Activated naive CD4-positive, alpha-beta T cell (primary cell): Measurements from ENCODE around the gene ERC2.

Source experiments
- DNase-seq, 4 experiments: peaks; one replicate each; lab custom pipeline; 2025; lab: John Stamatoyannopoulos, UW

ERC2 gene

DNA sequence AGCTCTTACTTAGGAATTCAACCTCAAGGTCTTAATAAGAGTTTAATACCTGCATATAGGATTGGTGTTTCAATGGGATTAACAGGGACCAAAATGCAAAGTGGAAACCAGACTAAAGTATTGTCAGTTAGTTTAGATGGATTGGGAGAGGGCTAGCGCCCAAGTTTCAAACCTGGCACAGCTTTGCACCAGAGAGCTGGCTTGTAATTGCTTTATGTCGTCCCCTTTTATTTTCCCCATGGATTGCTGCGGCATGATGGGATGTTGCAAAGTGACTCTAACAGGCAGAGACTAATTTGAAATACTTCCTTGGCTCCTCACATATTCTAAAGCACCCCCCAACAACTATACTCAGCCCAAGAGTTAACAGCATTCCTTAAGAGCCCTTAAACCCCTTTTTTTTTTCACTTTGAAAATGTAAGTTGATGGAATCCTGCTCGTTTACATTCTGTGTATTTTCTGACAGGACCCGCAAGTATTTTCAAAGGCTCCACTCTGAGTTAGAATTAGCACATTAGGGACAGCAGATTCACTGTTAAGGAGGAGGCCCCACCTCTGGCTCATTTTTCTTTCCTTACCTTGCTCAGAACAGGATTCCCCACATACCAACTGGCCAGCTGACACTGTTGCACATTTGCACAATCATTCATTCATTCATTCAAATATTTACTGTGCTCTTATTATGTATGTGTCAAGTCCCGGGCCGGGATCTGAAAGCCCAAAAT lies 214.2 kb downstream of the ERC2 start:
- no peak for DNase-seq

GRCh38 chr3:56251343-56251945 lies 216.8 kb downstream of the ERC2 start:
- DNase-seq, result no peak

GRCh38 chr3:56248021-56248420 lies 220.2 kb downstream of the ERC2 start:
- no peak for DNase-seq

GRCh38 chr3:56238299-56238698 lies 230.0 kb downstream of the ERC2 start:
- no peak for DNase-seq

DNA sequence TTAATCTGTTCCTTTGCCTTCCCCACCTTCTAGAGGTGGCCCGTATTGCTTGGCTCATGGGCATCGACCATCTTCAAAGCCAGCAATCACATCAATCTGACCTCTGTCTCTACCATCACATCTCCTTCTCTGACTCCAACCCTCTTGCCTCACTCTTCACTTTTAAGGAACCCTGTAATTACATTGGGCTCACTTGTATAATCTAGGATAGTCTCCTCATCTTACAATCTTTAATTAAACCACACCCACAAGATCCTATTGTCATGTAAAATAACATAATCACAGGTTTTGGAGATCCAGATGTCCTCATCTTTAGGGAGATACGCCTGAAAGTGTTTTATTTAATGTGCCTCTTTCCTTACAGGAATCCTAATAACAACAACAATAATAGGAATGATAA lies 234.5 kb downstream of the ERC2 start:
- DNase-seq, result no peak

- no peak for DNase-seq
These were observed 239.0 kb downstream of the ERC2 start for GRCh38 chr3:56229311-56229710.

DNA sequence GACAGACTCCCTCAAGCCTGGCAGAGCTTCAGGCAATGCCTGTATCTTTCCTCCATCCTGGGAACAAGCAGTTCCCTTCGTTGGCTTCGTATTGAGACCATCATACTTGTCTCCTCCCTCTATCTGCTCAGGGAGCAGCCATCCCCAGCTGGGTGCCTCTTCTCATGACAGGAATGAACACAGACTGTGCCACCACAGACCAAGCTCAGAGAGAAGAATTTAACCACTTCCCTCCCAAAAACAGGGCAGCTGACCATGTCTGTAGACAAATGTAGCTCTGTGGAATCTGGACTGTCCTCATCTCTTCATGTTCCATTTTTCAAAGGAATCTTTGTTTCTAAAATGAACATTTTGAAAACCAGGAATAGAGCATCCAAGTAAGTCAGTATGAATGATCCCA lies 245.4 kb downstream of the ERC2 start:
- no peak for DNase-seq

GRCh38 chr3:56219894-56220805 lies 248.1 kb downstream of the ERC2 start:
- no peak for DNase-seq

DNA sequence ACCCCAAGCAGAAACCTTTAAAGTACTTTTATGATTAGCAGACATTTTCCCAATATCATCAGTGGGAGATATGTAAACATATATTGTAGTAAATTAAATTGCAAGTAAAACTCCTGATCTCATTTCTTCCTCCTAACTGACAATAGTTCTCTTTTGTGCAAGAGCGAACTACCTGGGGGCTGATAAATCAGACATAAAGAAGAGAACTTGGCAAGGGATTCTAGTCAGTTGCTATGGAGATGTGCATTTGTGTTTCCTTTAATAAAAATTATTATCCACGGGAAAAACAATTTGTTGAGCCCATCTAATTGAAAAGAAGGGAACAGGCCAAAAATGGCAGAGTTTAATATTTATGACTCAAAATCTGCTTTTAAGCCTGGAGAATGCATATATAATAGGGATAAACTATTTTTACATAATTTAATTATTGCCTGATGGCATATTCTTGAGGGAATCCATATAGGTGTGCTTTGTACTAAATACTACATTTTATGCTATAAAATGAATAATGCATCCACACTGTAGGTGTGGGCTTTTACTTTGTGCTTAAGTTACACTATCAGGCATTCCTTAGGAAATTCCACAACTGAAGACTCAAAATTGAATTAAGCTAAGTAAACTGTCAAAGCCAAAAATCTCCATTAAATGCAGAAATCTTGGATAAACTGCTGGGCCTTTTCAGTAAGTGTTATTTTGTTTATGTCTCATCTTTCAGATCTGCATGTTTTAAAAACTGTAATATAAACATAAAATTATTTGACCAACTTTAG lies 258.1 kb downstream of the ERC2 start:
- DNase-seq, result no peak

- no peak for DNase-seq
These were observed 260.3 kb downstream of the ERC2 start for GRCh38 chr3:56207922-56208321.

DNA sequence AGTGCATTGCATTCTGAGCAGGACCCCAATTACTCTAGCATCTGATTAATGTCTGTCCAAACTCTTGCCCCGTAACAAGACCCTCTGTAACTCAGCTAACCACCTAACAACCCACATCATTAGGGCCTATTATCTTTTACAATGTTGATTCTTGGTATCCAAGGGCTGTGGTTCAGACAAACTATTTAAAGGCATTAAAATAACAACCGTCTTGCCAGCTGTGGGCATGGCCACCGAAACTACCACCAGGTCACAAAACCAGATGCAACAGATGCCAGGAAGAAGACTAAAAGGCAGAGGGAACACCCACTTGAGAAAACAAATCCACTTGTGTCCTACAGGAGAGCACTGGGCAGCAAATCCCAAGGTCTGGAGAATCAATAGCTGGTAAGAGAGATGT lies 262.9 kb downstream of the ERC2 start:
- DNase-seq, result no peak

GRCh38 chr3:56202997-56203396 lies 265.3 kb downstream of the ERC2 start:
- no peak for DNase-seq

DNA sequence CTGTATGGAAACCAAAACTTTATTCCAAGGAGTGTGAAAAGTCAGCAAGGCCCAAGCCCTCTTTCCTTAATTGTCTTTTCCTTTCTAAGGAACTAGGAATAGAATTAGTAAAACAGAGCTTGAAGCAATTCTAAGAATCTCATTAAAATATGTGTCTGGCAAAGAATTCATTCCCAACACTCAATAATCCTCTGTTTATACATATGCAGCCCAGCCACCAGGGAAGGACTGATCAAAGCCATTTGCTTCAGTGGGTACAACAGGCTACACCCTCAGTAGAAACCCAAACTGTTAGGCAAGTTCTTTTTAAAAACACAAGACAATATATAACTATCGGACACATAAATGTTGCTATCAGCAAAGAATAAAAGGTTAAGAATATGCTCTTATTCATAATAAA lies 266.9 kb downstream of the ERC2 start:
- no peak for DNase-seq

DNA sequence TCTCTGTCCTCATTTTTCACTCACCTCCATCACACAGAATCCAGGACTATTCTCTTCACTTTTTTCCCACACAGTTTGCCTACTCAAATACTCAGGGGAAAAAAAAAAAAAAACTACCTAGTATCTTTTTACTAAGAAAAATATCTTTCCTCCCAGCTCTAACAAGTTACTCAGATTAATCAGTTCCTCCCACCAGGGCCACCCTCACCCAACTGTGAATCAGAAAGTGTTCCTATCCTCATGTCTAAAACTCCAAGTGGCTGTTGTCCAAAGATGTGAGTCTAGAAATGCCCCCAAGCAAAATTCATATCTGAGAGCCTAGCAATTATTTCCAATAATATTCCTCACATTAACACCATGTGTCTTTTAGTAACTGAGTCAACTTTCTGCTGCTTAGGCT lies 268.0 kb downstream of the ERC2 start:
- DNase-seq, result no peak

- DNase-seq, result no peak
These were observed 270.3 kb downstream of the ERC2 start for GRCh38 chr3:56197991-56198390.

- no peak for DNase-seq
These were observed 270.9 kb downstream of the ERC2 start for GRCh38 chr3:56197259-56197965.

DNA sequence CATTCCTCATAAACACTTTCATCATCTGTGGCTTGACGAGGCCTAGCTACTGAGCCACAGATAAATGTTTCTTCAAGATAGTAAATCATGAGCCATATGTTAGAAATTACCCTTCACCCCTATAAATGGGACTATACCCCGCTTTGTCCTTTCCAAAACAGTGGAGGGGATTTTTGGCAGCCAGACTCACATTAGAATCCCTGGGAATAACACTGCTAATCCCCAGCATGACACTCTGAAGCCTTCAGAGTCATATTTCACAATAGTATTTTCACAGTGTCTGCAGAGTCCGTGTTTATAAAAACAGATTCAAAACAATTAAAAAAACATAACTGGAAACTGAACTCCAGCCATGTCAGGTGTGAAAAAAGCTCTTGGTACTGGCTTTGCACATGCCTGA lies 271.6 kb downstream of the ERC2 start:
- DNase-seq, result no peak

- DNase-seq, result no peak
These were observed 274.7 kb downstream of the ERC2 start for GRCh38 chr3:56193519-56193918.

DNA sequence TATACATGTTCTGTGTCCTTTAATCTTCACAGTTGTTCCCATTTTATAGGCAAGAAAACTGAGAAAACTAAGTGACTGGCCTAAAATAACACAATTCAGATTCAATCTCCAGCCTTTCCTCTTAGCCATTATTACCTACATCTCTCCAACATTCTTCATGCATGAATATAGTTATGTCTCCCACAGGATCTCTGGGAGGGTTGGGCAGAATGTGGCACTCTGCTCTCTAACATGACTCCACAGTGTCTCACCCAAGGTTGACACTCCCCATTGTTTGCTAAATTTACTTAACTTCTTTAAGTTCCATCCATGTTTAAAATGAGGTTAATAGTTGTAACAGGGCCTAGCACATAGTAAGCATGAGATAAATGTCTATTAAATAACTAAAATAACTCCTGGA lies 276.3 kb downstream of the ERC2 start:
- DNase-seq, result no peak

DNA sequence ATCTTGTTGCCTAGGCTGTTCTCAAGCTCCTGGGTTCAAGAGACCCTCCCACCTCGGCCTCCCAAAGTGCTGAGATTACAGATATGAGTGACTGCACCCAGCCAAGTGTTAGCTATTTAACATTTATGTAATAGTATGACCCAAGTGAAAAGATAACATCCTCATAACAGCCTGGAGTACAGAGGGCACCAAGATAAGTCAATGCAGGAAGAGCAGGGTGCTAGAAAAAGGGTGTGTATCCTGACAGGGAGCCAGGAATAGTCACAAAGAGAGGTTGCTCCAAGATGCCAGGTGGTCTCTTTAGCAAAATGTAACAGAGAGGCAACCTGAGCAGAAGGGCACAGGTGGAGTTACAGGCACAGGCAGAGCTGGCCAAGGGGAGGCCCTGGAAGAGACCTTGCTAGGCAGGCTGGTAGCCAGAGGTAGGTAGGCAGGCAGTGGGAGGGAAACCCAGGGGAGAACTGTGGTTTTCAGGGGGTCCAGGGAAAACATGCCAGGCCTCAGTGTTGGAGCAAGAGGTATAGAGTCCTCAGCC lies 277.4 kb downstream of the ERC2 start:
- no peak for DNase-seq

DNA sequence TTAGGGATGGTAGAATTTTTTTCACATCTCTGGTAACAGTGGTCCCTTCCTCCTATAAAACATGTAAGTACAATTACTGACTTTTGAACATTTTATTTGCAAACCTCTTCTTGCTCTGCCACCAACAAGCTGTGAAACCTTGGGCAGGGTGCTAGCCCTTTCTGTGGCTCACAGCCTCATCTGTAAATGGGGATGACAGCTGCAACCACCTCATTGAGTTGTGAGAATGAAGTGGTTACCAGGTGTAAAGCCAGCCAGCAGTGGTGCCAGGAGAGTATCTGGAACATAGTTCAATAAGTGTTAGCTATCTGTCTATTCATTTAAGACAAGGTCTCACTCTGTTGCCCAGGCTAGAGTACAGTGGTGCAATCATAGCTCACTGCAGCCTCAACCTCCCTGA lies 278.1 kb downstream of the ERC2 start:
- no peak for DNase-seq
